ENCODE measurements around the gene TIMP3.

TIMP3 gene

GRCh38 chr22:32760396-32760795, 41.1 kb upstream of the TIMP3 start:
- no peak overlapping the region for H3K27ac ChIP-seq (ENCODE audit: low read length)
- H3K4me3 ChIP-seq (ENCODE audit: low read depth in 1 of 2, low read length in 2 of 2) = no peak overlapping the region
- no peaks in the 10 kb centered on the region for H3K27me3 ChIP-seq (ENCODE audit: insufficient read depth, low read length, poor library complexity)
- ATAC-seq (ENCODE audit: insufficient read depth, low read depth) = no peak
- H3K4me2 ChIP-seq (ENCODE audit: insufficient read depth, low read length) = no peak overlapping the region
- no peak overlapping the region for H2AFZ ChIP-seq (ENCODE audit: low read depth, low read length)
- no peaks in the 10 kb centered on the region for H3K9me3 ChIP-seq (ENCODE audit: insufficient read depth, low read length, severe bottlenecking)
- H3K9ac ChIP-seq (ENCODE audit: low read depth, low read length) = no peak overlapping the region
- TF ChIP-seq CTCF (IDR thresholded peaks at IDR 0.05; ENCODE audit: borderline replicate concordance, extremely low read depth, low read length, poor library complexity, severe bottlenecking) (no peak), EZH2 (IDR thresholded peaks at IDR 0.05; ENCODE audit: borderline replicate concordance, low read depth, low read length, severe bottlenecking) (no peak)
- H3K79me2 ChIP-seq (ENCODE audit: insufficient read depth, low read length) = no peaks in the 10 kb centered on the region
- no peak for DNase-seq
- H4K20me1 ChIP-seq (ENCODE audit: insufficient read depth, low read length) = no peaks in the 10 kb centered on the region
- H3K4me1 ChIP-seq (ENCODE audit: insufficient read depth, low read length) = no peaks in the 10 kb centered on the region
- no peaks in the 10 kb centered on the region for H3K36me3 ChIP-seq (ENCODE audit: insufficient read depth, low read length)

- DNase-seq (no peak), ATAC-seq (ENCODE audit: insufficient read depth, low read depth) (no peak)
- no peak overlapping the region for H3K4me2 ChIP-seq (ENCODE audit: insufficient read depth, low read length)
- H4K20me1 ChIP-seq (ENCODE audit: insufficient read depth, low read length) = no peaks in the 10 kb centered on the region
- no peak overlapping the region for H3K27ac ChIP-seq (ENCODE audit: low read length)
- no peaks in the 10 kb centered on the region for H3K36me3 ChIP-seq (ENCODE audit: insufficient read depth, low read length)
- H3K79me2 ChIP-seq (ENCODE audit: insufficient read depth, low read length) = no peaks in the 10 kb centered on the region
- H3K9me3 ChIP-seq (ENCODE audit: insufficient read depth, low read length, severe bottlenecking) = no peaks in the 10 kb centered on the region
- H3K9ac ChIP-seq (ENCODE audit: low read depth, low read length) = no peak overlapping the region
- no peak overlapping the region for H3K4me3 ChIP-seq (ENCODE audit: low read depth in 1 of 2, low read length in 2 of 2)
- TF ChIP-seq CTCF (IDR thresholded peaks at IDR 0.05; ENCODE audit: borderline replicate concordance, extremely low read depth, low read length, poor library complexity, severe bottlenecking) (no peak), EZH2 (IDR thresholded peaks at IDR 0.05; ENCODE audit: borderline replicate concordance, low read depth, low read length, severe bottlenecking) (no peak)
- no peak overlapping the region for H2AFZ ChIP-seq (ENCODE audit: low read depth, low read length)
- no peaks in the 10 kb centered on the region for H3K4me1 ChIP-seq (ENCODE audit: insufficient read depth, low read length)
- H3K27me3 ChIP-seq (ENCODE audit: insufficient read depth, low read length, poor library complexity) = no peaks in the 10 kb centered on the region
Observed at GRCh38 chr22:32760815-32761214, 40.7 kb upstream of the TIMP3 start.

GRCh38 chr22:32761251-32761903, 40.1 kb upstream of the TIMP3 start:
- ATAC-seq (ENCODE audit: insufficient read depth, low read depth) = no peak

More at GRCh38 chr22:32761251-32761903, 40.1 kb upstream of the TIMP3 start:
- H3K79me2 ChIP-seq (ENCODE audit: insufficient read depth, low read length) = no peaks in the 10 kb centered on the region
- no peak overlapping the region for H3K27ac ChIP-seq (ENCODE audit: low read length)
- H3K4me2 ChIP-seq (ENCODE audit: insufficient read depth, low read length) = no peak overlapping the region
- H3K27me3 ChIP-seq (ENCODE audit: insufficient read depth, low read length, poor library complexity) = no peaks in the 10 kb centered on the region
- H3K9ac ChIP-seq (ENCODE audit: low read depth, low read length) = no peak overlapping the region
- no peaks in the 10 kb centered on the region for H3K9me3 ChIP-seq (ENCODE audit: insufficient read depth, low read length, severe bottlenecking)
- H3K4me1 ChIP-seq (ENCODE audit: insufficient read depth, low read length) = no peaks in the 10 kb centered on the region
- TF ChIP-seq EZH2 (IDR thresholded peaks at IDR 0.05; ENCODE audit: borderline replicate concordance, low read depth, low read length, severe bottlenecking) (no peak), CTCF (IDR thresholded peaks at IDR 0.05; ENCODE audit: borderline replicate concordance, extremely low read depth, low read length, poor library complexity, severe bottlenecking) (no peak)
- DNase-seq = no peak
- no peak overlapping the region for H3K4me3 ChIP-seq (ENCODE audit: low read depth in 1 of 2, low read length in 2 of 2)
- no peak overlapping the region for H2AFZ ChIP-seq (ENCODE audit: low read depth, low read length)
- no peaks in the 10 kb centered on the region for H4K20me1 ChIP-seq (ENCODE audit: insufficient read depth, low read length)
- H3K36me3 ChIP-seq (ENCODE audit: insufficient read depth, low read length) = no peaks in the 10 kb centered on the region
